BE2C (cell line): ENCODE measurements around the gene JPH2.
A peak's percentile ranks its signal among the peaks of the same experiment; 100 is the strongest.
"Not testable (repeated sequence)": the region's sequence is repeated elsewhere in the genome, so short reads cannot be mapped to it uniquely, and the experiment has no call there.

Experiments
- DNase-seq: peaks from one replicate; pipeline ENCODE4 v3.0.0-alpha.2; 2020
- H3K27me3 ChIP-seq: fragments of 250-450 bp; sonication (Bioruptor Pico); 2 replicates; pipeline ENCODE4 v1.5.1; 2020; ENCODE audit warnings: mild to moderate bottlenecking
- H3K36me3 ChIP-seq: fragments of 250-450 bp; sonication (Bioruptor Pico); 2 replicates; pipeline ENCODE4 v1.5.1; 2020; ENCODE audit warnings: mild to moderate bottlenecking
- H3K4me1 ChIP-seq: fragments of 250-450 bp; sonication (Bioruptor Pico); 2 replicates; pipeline ENCODE4 v1.5.1; 2020
- H3K4me3 ChIP-seq: 2 replicates; pipeline ENCODE4 v1.5.1; 2011; ENCODE audit warnings: low read depth, low read length
- H3K9me3 ChIP-seq: fragments of 250-450 bp; sonication (Bioruptor Pico); 2 replicates; pipeline ENCODE4 v1.5.1; 2020
- CTCF ChIP-seq: IDR thresholded peaks from 2 replicates; pipeline ENCODE4 v1.5.1; 2012; ENCODE audit warnings: mild to moderate bottlenecking, low read depth, low read length

JPH2 gene

GRCh38 chr20:44193801-44194200 lies 6.8 kb upstream of the JPH2 start:
- Histone ChIP-seq H3K4me1 (no peaks in the 10 kb centered on the region), H3K36me3 (peaks cover 20% of the 10 kb centered on the region), H3K9me3 (no peaks in the 10 kb centered on the region), H3K4me3 (no peak overlapping the region), H3K27me3 (no peaks in the 10 kb centered on the region)
- no peak for TF ChIP-seq CTCF
- no peak for DNase-seq

- H3K9me3 ChIP-seq, H3K4me1 ChIP-seq, H3K4me3 ChIP-seq, H3K27me3 ChIP-seq, H3K36me3 ChIP-seq, DNase-seq: not testable (repeated sequence)
These were observed 4.7 kb upstream of the JPH2 start for GRCh38 chr20:44191640-44192039.

DNA sequence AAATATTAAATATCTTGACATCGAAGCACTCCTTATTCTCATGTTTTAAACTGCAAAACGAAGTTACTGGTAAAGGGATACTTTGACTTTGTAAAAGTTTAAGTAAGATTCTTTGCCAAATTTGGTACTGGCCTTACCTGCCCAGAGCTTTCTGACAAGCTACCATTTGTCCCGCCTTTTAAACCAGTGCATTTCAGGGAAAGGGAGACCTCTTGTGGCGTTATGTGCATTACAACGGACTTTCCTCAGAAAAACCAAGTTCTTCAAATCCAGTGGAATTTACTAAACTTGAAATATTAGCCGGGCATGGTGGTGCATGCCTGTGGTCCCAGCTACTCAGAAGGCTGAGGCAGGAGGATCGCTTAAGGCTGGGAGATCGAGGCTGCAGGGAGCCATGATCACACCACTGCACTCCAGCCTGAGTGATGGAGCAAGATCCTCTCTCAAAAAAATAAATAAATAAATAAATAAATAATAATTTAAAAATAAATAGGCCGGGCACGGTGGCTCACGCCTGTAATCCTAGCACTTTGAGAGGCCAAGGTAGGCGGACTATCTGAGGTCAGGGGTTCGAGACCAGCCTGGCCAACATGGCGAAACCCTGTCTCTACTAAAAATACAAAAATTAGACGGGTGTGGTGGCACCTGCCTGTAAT lies 3.3 kb upstream of the JPH2 start:
- peak; percentile 57 for DNase-seq
- H3K4me3 ChIP-seq, H3K9me3 ChIP-seq, H3K27me3 ChIP-seq, H3K36me3 ChIP-seq, H3K4me1 ChIP-seq: not testable (repeated sequence)
- TF ChIP-seq CTCF, result peak; percentile 89

- Histone ChIP-seq H3K9me3 (no peaks in the 10 kb centered on the region), H3K36me3 (no peaks in the 10 kb centered on the region), H3K27me3 (peaks cover 6% of the 10 kb centered on the region), H3K4me1 (no peaks in the 10 kb centered on the region), H3K4me3 (no peak overlapping the region)
- no peak for TF ChIP-seq CTCF
- no peak for DNase-seq
These were observed 1.8 kb upstream of the JPH2 start for GRCh38 chr20:44188752-44189151.

- TF ChIP-seq CTCF, result no peak
- H3K4me3 ChIP-seq, result no peak overlapping the region; the same call in none of the 2 replicates
- H3K27me3 ChIP-seq, result peaks cover 6% of the 10 kb centered on the region
- no peaks in the 10 kb centered on the region for H3K9me3 ChIP-seq
- DNase-seq, result no peak
- H3K36me3 ChIP-seq, result no peaks in the 10 kb centered on the region
- H3K4me1 ChIP-seq, result no peaks in the 10 kb centered on the region
These were observed 1.1 kb upstream of the JPH2 start for GRCh38 chr20:44187772-44188709.

GRCh38 chr20:44186674-44187053 lies 324 bp downstream of the JPH2 start:
- Histone ChIP-seq H3K36me3 (no peaks in the 10 kb centered on the region), H3K27me3 (peaks cover 6% of the 10 kb centered on the region), H3K4me1 (no peaks in the 10 kb centered on the region), H3K4me3 (peak overlapping the region; percentile 31), H3K9me3 (no peaks in the 10 kb centered on the region)
- TF ChIP-seq CTCF, result no peak
- no peak for DNase-seq
